Heart left ventricle (tissue), 16 donors: ENCODE data around the gene KLHL7. TPM values are rescaled to one million over a fixed set of nuclear protein-coding genes. Genes with fewer than 3 reads are reported as not detected.

ENCODE experiments used
- ATAC-seq, 4 donors: fragments of 200-7000 bp; cut with Tn5 transposase; one replicate each; pipeline ENCODE4 v1.9.1; 2020 to 2022; ENCODE audit warnings: moderate library complexity in 4 of 4, mild to moderate bottlenecking in 3 of 4, moderate number of reproducible peaks in 1 of 4
- DNase-seq, 5 donors: peaks; one replicate each; pipeline ENCODE4 v3.0.0-alpha.2; 2020
- H3K27ac ChIP-seq, 12 donors: fragments of 200-600 bp; sonication (generic) in 4 of 12; one replicate each; pipeline versions ENCODE4 v1.5.0 to v1.8.0; 2016 to 2022; ENCODE audit warnings: mild to moderate bottlenecking in 2 of 12
- H3K27me3 ChIP-seq, 9 donors: fragments of 200-600 bp; sonication (generic) in 2 of 9; one replicate each; pipeline versions ENCODE4 v1.5.1 to v1.8.0; 2016 to 2022; ENCODE audit warnings: mild to moderate bottlenecking in 3 of 9
- H3K36me3 ChIP-seq, 9 donors: fragments of 200-600 bp; sonication (generic) in 2 of 9; one replicate each; pipeline versions ENCODE4 v1.5.0 to v1.8.0; 2018 to 2022; ENCODE audit warnings: mild to moderate bottlenecking in 2 of 9
- H3K4me1 ChIP-seq, 12 donors: fragments of 200-600 bp; sonication (generic) in 4 of 12; one replicate each; pipeline versions ENCODE4 v1.5.0 to v1.8.0; 2016 to 2022; ENCODE audit warnings: mild to moderate bottlenecking in 3 of 12
- H3K4me3 ChIP-seq, 12 donors: fragments of 200-600 bp; sonication (generic) in 4 of 12; one replicate each; pipeline versions ENCODE4 v1.5.0 to v1.8.0; 2017 to 2022; ENCODE audit warnings: mild to moderate bottlenecking in 9 of 12, moderate library complexity in 4 of 12
- H3K9me3 ChIP-seq, 12 donors: fragments of 200-600 bp; sonication (generic) in 4 of 12; one replicate each; pipeline versions ENCODE4 v1.5.0 to v1.8.0; 2016 to 2022; ENCODE audit warnings: mild to moderate bottlenecking in 1 of 12
- POLR2A ChIP-seq, 2 donors: fragments of 450-650 bp; IDR thresholded peaks; one replicate each; pipeline ENCODE4 v1.6.1; 2017; ENCODE audit warnings: antibody characterized with exemption in 2 of 2, mild to moderate bottlenecking in 2 of 2, moderate library complexity in 2 of 2
- WGBS, 4 donors: extraction: QIAGEN DNeasy Blood & Tissue Kit in 2 of 4; methylation state at CpG; one replicate each; pipeline versions ENCODE4 v1.1.5 to v1.1.7; 2013 to 2018; 5-methylcytosine and 5-hydroxymethylcytosine counted together
- intact Hi-C, 10 donors: fragments of 100-400 bp; cut with DNase I; formaldehyde crosslinking; loops; one replicate each; pipeline versions ENCODE4 v1.11.1 to v1.14.2; 2022
- polyA plus RNA-seq, 2 donors: library from polyadenylated mRNA; stranded (reverse); fragments of 200-250 nt; gene quantifications; one replicate each; pipeline ENCODE4 v1.2.3, GENCODE V29; 2013
- total RNA-seq, 9 donors: library from RNA; depleted of rRNA in 2 of 9; stranded (reverse); fragments of >200 nt in 2 of 9; fragmentation: NEBNext Ultra II Directional in 3 of 9; extraction: Animal tissue kit (Norgen Biotek cat#: 25700) in 3 of 9; gene quantifications; one replicate each; pipeline versions ENCODE4 v1.1.0 to v1.2.4, GENCODE V29; 2016 to 2023
- TF ChIP-seq, protein P1 (sequence below), 12 donors: fragments of 200-600 bp; sonication (generic) in 4 of 12; IDR thresholded peaks; one replicate each; pipeline versions ENCODE4 v1.5.0 to v1.8.0; 2018 to 2022; ENCODE audit warnings: antibody characterized with exemption in 12 of 12, mild to moderate bottlenecking in 5 of 12
- donor health status: ischemic (EF 13 %, LVEDD 7.1; RV severe dilation, severe dysfunction).
- donor health status: healthy with polysubstance abuse.
- donor health status: DM: no; HTN: yes; CAD: no.
- donor health status: DM: no; HTN: no; CAD: no.
- donor health status: ischemic (EF 25% LVEDD 6.9; RV normal size, moderate dysfunction).
- donor health status: ischemic (EF 25% LVEDD 5.7; RV mildly dilated, moderate dysfunction).
- donor health status: healthy.
- donor health status: DM: yes; HTN: yes; CAD: no.
- donor health status: ischemic (EF 35%, LVEDD 5.7; RV mildly dilated, moderate dysfunction).
- donor health status: nonischemic (EF 11% LVEDD 7.7; RV severe dilation, severe dysfunction).
- donor health status: DM: yes; HTN: yes; CAD: no.
- donor health status: PGD.
- donor health status: ischemic (EF 29% LVEDD 5.4; RV normal size, mild dysfunction).
- donor health status: nonischemic (EF 23%, LVEDD 6.1; RV moderate dilation, normal function).

Gene KLHL7
- total and polyA plus RNA-seq, 11 donors, result 48.0 to 159 (median 108) TPM

DNA sequence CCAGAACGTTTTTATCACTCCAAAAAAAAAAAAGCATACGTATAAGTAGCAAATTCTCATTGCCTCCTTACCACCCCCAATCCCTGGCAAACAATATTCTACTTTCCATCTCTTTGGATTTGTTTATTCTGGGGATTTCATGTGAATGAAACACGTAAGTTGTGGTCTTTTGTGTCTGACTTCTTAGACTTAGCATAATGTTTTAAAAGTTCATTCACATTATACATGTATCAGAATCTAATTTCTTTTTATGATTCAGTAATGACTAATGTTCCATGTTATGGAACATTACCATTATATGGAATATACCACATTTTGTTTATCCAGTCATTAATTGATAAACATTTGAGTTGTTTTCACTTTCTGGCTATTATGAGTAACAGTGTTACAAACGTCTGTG lies 12.5 kb upstream of the KLHL7 start:
- H3K4me1 ChIP-seq, result no peaks in the 10 kb centered on the region
- no peak overlapping the region for H3K27ac ChIP-seq
- DNase-seq (no peak), ATAC-seq (no peak)
- 59 to 67% (median 62%) methylated on average over 4 of the region's 4 CpGs for WGBS, 4 donors
- intact Hi-C loops, result loop anchor here in 1 of 10 donors (10.0 kb wide), 1 partner anchor 172 kb away; no protein-coding TSS in a partner anchor
- H3K36me3 ChIP-seq, result no peaks in the 10 kb centered on the region
- no peak overlapping the region for H3K4me3 ChIP-seq
- TF ChIP-seq, protein P1, sequence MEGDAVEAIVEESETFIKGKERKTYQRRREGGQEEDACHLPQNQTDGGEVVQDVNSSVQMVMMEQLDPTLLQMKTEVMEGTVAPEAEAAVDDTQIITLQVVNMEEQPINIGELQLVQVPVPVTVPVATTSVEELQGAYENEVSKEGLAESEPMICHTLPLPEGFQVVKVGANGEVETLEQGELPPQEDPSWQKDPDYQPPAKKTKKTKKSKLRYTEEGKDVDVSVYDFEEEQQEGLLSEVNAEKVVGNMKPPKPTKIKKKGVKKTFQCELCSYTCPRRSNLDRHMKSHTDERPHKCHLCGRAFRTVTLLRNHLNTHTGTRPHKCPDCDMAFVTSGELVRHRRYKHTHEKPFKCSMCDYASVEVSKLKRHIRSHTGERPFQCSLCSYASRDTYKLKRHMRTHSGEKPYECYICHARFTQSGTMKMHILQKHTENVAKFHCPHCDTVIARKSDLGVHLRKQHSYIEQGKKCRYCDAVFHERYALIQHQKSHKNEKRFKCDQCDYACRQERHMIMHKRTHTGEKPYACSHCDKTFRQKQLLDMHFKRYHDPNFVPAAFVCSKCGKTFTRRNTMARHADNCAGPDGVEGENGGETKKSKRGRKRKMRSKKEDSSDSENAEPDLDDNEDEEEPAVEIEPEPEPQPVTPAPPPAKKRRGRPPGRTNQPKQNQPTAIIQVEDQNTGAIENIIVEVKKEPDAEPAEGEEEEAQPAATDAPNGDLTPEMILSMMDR (IDR thresholded peaks at IDR 0.05), result no peak
- no peak for TF ChIP-seq POLR2A (IDR thresholded peaks at IDR 0.05)
- H3K9me3 ChIP-seq, result peaks cover 0 to 8% (median 0%) of the 10 kb centered on the region in 12 donors
- no peaks in the 10 kb centered on the region for H3K27me3 ChIP-seq

DNA sequence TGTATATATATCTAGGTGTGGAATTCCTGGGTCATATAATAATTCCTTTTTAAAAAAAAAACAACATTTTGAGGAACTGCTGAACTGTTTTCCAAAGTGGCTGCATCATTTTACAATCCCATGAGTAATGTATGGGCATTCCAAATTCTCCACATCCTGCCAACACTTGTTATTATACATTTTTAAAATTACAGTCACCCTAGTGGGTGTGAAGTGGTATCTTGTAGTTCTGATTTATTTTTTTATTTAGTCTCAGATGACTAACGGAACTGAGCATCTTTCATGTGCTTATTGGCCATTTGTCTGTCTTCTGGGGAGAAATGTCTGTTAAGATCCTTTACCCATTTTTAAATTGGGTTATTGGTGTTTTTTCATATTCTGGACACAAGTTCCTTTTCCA lies 12.0 kb upstream of the KLHL7 start:
- ATAC-seq (no peak), DNase-seq (no peak)
- H3K4me3 ChIP-seq, result no peak overlapping the region
- 72 to 81% (median 76%) methylated on average over 1 of the region's 1 CpG for WGBS, 4 donors
- TF ChIP-seq, protein P1 (IDR thresholded peaks at IDR 0.05), result no peak
- no peak for TF ChIP-seq POLR2A (IDR thresholded peaks at IDR 0.05)
- no peak overlapping the region for H3K27ac ChIP-seq
- peaks cover 0 to 8% (median 0%) of the 10 kb centered on the region in 12 donors for H3K9me3 ChIP-seq
- no peaks in the 10 kb centered on the region for H3K36me3 ChIP-seq
- intact Hi-C loops, result loop anchor here in 1 of 10 donors (10.0 kb wide), 1 partner anchor 171 kb away; no protein-coding TSS in a partner anchor
- no peaks in the 10 kb centered on the region for H3K27me3 ChIP-seq
- no peaks in the 10 kb centered on the region for H3K4me1 ChIP-seq

DNA sequence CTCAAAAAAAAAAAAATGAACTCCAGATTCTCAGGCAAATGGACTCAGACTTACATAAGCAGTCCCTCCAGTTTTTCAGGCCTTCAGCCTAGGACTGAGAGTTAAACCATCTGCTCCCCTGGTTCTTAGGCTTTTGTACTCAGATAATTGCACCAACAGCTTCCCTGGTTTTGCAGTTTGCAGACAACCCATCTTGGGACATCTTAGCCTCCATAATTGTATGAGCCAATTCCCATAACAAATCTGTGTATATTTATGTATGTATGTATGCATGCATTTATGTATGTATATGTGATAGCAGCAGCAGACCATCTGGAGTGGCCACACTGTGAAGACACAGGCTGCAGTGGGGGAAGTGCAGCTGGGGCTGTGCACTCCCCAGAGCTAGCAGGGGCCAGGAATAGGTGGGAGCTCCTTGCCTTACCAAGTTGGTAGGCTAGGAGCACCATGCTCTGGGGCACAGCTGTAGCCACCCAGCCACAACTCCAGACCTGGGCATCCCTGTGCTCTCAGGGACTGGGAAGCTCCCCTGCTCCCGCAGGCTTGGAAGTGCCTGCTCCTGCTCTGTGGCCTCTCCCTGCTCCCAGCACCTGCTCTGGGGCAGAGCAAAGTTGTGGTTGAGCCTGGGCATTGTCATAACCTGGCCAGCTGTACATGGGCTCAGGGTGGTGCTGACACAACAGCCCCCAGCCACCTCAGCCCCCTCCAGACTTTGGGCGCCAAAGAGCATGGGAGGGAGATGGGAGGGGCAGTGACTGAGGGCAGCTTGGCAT lies 8.9 kb upstream of the KLHL7 start:
- H3K27ac ChIP-seq, result no peak overlapping the region
- no peaks in the 10 kb centered on the region for H3K27me3 ChIP-seq
- H3K4me1 ChIP-seq, result peaks cover 0 to 11% (median 0%) of the 10 kb centered on the region in 12 donors
- intact Hi-C loops, result loop anchor here in 1 of 10 donors (10.0 kb wide), 1 partner anchor 168 kb away; no protein-coding TSS in a partner anchor
- DNase-seq, result no peak
- TF ChIP-seq, protein P1 (IDR thresholded peaks at IDR 0.05), result no peak
- TF ChIP-seq POLR2A (IDR thresholded peaks at IDR 0.05), result no peak
- H3K36me3 ChIP-seq, result no peaks in the 10 kb centered on the region
- H3K4me3 ChIP-seq, result no peak overlapping the region
- peak in 2 of 4 donors; percentile 17 to 21 for ATAC-seq
- WGBS, 4 donors, result 87 to 100% (median 95%) methylated on average over 1 to 2 of the region's 2 CpGs
- H3K9me3 ChIP-seq, result peaks cover 0 to 9% (median 0%) of the 10 kb centered on the region in 12 donors

DNA sequence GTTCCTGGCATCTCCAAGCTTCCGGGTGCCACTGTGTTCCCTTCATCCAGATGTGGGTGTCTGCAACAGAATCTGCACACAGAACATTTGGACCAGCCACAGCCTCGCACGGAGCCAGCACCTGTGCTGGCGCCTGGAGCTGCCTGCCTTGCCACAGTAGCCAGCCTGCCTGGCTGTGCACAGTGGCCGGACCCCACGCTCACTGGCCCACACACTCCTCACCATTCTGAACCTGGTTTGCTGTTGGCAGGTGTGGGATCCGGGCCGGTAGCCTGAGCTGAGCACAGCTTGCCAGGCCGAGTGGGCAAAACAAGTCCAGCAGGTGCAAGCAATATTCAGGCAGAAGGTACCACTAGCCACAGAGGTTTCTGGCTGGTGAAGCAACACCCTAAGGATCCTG lies 7.6 kb upstream of the KLHL7 start:
- WGBS, 4 donors, result 92 to 100% (median 95%) methylated on average over 7 to 9 of the region's 9 CpGs
- Histone ChIP-seq H3K9me3 (peaks cover 0 to 20% (median 0%) of the 10 kb centered on the region in 12 donors), H3K4me1 (peaks cover 0 to 11% (median 0%) of the 10 kb centered on the region in 12 donors), H3K4me3 (no peak overlapping the region), H3K27me3 (no peaks in the 10 kb centered on the region), H3K36me3 (no peaks in the 10 kb centered on the region), H3K27ac (no peak overlapping the region)
- no peak for TF ChIP-seq POLR2A (IDR thresholded peaks at IDR 0.05)
- TF ChIP-seq, protein P1 (IDR thresholded peaks at IDR 0.05), result no peak
- DNase-seq (no peak), ATAC-seq (no peak)
- intact Hi-C loops, result loop anchor here in 1 of 10 donors (10.0 kb wide), 1 partner anchor 167 kb away; no protein-coding TSS in a partner anchor
